Activated naive CD8-positive, alpha-beta T cell treated with anti-CD3 and anti-CD28 coated beads, Interleukin-2, amount 10 ng/mL, durations not matched to agents 7 days and 5 days (primary cell): ENCODE measurements around the gene FBXL3. TPM values are rescaled to one million over a fixed set of nuclear protein-coding genes. Genes with fewer than 3 reads are reported as not detected.
"Not testable (repeated sequence)": the region's sequence is repeated elsewhere in the genome, so short reads cannot be mapped to it uniquely, and the experiment has no call there.

Source experiments
- ATAC-seq: fragments of 150-1000 bp; cut with Tn5 transposase; one replicate; pipeline ENCODE4 v1.10.0; 2021; ENCODE audit warnings: low read depth, moderate library complexity
- POLR2A ChIA-PET: fragments of 350-600 bp; sonication (Branson Sonifier 250); formaldehyde crosslinking; loops from one replicate; lab custom pipeline; 2021; ENCODE audit warnings: antibody characterized with exemption; lab: Charles Lee
- DNase-seq: peaks from one replicate; pipeline ENCODE4 v3.0.0; 2021
- H3K27ac Mint-ChIP-seq: one replicate; pipeline ENCODE4 v1.8.0; 2022; ENCODE audit warnings: mild to moderate bottlenecking, mixed read lengths
- H3K27me3 Mint-ChIP-seq: one replicate; pipeline ENCODE4 v1.8.0; 2022; ENCODE audit warnings: mild to moderate bottlenecking, moderate library complexity, mixed read lengths
- H3K36me3 Mint-ChIP-seq: one replicate; pipeline ENCODE4 v1.8.0; 2021; ENCODE audit warnings: mild to moderate bottlenecking, mixed read lengths
- H3K4me1 Mint-ChIP-seq: one replicate; pipeline ENCODE4 v1.8.0; 2021; ENCODE audit warnings: mixed read lengths
- H3K4me3 Mint-ChIP-seq: one replicate; pipeline ENCODE4 v1.8.0; 2022; ENCODE audit warnings: mild to moderate bottlenecking, moderate library complexity, mixed read lengths
- H3K9me3 Mint-ChIP-seq: one replicate; pipeline ENCODE4 v1.8.0; 2021; ENCODE audit warnings: mixed read lengths
- total RNA-seq, 2 experiments: library from RNA; stranded (reverse); gene quantifications; one replicate each; pipeline ENCODE4 v1.2.3, GENCODE V29; 2021

The FBXL3 gene
- total RNA-seq, 2 experiments from 2014 or later: 46.1 to 47.7 TPM

DNA sequence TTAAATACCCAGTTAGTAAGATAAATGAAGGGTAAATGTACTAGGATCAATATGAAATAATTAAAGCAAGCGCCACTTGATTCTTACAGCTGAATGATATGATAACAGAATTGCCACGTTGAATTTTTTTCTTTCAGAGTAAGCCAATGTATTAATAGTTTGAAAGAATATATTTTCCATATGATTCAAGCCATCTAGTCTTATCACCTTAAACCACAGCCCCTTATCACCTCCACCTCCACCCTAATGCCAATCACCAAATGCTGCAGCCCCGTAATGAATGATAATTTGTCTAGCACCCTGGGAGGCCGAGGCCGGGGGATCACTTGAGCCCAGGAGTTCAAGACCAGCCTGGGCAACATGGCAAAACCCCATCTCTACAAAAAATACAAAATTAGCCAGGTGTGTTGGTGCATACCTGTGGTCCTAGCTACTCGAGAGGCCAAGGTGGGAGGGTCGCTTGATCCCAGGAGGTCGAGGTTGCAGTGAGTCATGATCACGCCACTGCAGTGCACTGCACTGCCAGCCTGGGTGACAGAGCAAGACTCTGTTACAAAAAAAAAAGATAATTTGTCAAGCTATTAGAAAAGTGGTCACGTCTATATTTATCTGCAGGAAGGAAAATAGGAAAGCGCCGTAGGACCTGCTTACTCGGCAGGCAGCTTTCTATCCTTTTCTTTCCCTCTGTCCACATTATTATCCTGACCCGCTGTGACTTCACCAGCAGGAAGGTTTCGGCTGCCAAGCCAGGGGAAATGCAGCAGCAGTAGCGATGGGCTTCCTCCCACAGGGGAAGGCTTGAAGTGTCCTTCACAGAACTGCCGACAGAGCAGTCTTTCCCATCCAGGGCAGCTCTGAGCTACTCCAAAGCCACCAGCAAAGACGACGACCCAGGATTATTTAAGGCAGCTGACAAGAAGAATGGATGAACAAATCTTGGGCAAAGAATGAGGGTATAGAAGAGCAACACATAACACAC, 54.8 kb downstream of the FBXL3 start:
- Mint-ChIP-seq H3K4me1 (peaks cover 4% of the 10 kb centered on the region), H3K27me3 (peaks cover 42% of the 10 kb centered on the region), H3K4me3 (no peak overlapping the region), H3K36me3 (no peaks in the 10 kb centered on the region), H3K9me3 (no peaks in the 10 kb centered on the region), H3K27ac (no peak overlapping the region)
- ATAC-seq (no peak), DNase-seq (no peak)
- POLR2A ChIA-PET: no interaction called here

GRCh38 chr13:76971215-76971614, 55.7 kb downstream of the FBXL3 start:
- H3K36me3 Mint-ChIP-seq: no peaks in the 10 kb centered on the region
- DNase-seq (no peak), ATAC-seq (no peak)
- H3K27me3 Mint-ChIP-seq: peaks cover 35% of the 10 kb centered on the region
- POLR2A ChIA-PET: no interaction called here
- H3K9me3 Mint-ChIP-seq: no peaks in the 10 kb centered on the region
- H3K27ac Mint-ChIP-seq: no peak overlapping the region
- no peaks in the 10 kb centered on the region for H3K4me1 Mint-ChIP-seq
- no peak overlapping the region for H3K4me3 Mint-ChIP-seq

DNA sequence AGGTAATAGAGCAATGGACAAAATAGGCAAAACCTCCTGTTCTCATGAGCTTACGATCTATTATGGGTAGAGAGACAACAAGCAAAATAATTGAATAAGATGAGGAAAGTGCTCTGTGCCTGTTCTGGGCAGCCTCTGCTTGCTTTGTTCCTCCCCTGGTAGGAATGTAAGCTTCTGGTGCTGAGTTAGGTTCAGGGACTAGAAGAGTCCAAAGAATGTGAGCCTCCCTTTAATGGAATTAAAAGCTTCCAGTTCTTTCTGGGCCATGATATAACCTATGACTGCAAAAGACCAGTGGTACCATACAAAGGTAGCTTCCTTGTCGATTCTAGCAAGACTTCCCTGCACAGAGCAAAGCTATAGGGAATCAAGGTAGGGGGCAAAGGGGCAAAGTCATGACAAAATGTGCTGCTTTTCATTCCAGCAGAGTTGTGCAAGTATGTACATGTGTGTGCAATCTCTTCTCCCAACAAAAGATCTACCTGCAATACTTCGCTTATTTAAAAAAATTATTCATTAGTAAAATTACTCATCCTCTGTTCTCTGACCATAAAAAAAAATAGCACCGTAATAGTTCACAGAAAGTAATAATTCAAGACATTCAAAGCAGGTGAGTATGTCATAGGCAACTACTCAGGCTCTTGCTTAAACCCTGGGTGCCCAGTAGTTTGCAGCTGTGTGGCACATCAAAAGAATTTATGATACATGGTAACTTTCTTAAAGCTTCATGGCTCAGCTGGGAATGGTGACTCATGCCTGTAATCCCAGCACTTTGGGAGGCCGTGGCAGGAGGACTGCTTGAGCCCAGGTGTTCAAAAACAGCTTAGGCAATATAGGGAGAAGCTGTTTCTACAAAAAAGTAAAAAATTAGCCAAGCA, 57.2 kb downstream of the FBXL3 start:
- H3K27ac Mint-ChIP-seq: no peak overlapping the region
- DNase-seq (no peak), ATAC-seq (no peak)
- H3K27me3 Mint-ChIP-seq: peaks cover 33% of the 10 kb centered on the region
- H3K9me3 Mint-ChIP-seq: no peaks in the 10 kb centered on the region
- no peak overlapping the region for H3K4me3 Mint-ChIP-seq
- H3K4me1 Mint-ChIP-seq: peaks cover 2% of the 10 kb centered on the region
- POLR2A ChIA-PET: no interaction called here
- no peaks in the 10 kb centered on the region for H3K36me3 Mint-ChIP-seq

DNA sequence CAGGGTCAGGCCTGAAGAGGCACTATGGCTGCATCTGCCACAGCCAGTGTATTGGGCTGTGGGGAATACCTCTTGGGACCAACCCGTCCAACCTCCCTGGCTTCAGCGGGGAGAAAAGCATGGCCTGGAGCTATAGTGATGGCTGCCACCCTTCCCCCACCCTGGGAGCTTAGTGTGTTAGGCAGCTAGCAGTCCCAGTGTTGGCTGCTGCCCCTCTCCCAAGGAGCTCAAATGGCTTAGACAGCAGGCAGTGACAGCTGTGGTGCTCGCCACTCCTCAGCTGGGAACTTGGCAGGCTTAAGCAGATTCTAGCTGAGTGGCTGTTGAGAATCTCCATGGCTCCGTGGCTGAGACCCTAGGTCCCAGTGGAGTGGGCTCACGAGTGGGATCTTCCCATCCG, 58.9 kb downstream of the FBXL3 start:
- Mint-ChIP-seq H3K4me1 (peaks cover 2% of the 10 kb centered on the region), H3K27me3 (peaks cover 22% of the 10 kb centered on the region), H3K36me3 (no peaks in the 10 kb centered on the region), H3K9me3 (peaks cover 1% of the 10 kb centered on the region), H3K27ac (no peak overlapping the region), H3K4me3 (no peak overlapping the region)
- DNase-seq: no peak
- no peak for ATAC-seq
- POLR2A ChIA-PET: no interaction called here

DNA sequence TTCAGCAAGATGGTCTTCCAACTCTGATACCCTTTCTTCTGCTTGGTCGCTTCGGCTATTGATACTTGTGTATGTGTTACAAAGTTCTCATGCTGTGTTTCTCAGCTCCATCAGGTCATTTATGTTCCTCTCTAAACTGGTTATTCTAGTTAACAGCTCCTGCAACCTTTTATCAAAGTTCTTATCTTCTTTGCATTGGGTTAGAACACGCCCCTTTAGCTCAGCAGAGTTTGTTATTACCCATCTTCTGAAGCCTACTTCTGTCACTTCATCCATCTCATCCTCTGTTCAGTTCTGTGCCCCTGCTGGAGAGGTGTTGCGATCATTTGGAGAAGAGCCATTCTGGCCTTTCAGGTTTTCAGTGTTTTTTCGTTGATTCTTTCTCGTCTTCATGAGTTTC, 59.9 kb downstream of the FBXL3 start:
- Mint-ChIP-seq H3K4me3 (no peak overlapping the region), H3K27ac (no peak overlapping the region), H3K27me3 (peaks cover 16% of the 10 kb centered on the region), H3K36me3 (no peaks in the 10 kb centered on the region), H3K4me1 (peaks cover 2% of the 10 kb centered on the region), H3K9me3 (peaks cover 1% of the 10 kb centered on the region)
- ATAC-seq: no peak
- no peak for DNase-seq
- POLR2A ChIA-PET: no interaction called here

- H3K4me1 Mint-ChIP-seq: peaks cover 2% of the 10 kb centered on the region
- H3K36me3 Mint-ChIP-seq: peaks cover 2% of the 10 kb centered on the region
- peaks cover 9% of the 10 kb centered on the region for H3K27me3 Mint-ChIP-seq
- no peak overlapping the region for H3K4me3 Mint-ChIP-seq
- POLR2A ChIA-PET: no interaction called here
- DNase-seq (no peak), ATAC-seq (no peak)
- no peak overlapping the region for H3K27ac Mint-ChIP-seq
- peaks cover 4% of the 10 kb centered on the region for H3K9me3 Mint-ChIP-seq
These were observed 61.1 kb downstream of the FBXL3 start for GRCh38 chr13:76965759-76966421.

DNA sequence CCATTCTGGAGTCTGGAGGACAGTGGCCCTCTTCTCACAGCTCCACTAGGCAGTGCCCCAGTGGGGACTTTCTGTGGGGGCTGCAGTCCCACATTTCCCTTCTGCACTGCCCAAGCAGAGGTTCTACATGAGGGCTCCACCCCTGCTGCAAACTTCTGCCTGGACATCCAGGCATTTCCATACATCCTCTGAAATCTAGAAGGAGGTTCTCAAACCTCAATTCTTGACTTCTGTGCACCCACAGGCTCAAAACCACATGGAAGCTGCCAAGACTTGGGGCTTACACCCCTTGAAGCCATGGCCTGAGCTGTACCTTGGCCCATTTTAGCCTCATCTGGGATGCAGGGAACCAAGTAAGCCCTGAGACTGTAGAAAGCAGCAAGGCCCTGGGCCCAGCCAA, 67.2 kb downstream of the FBXL3 start:
- H3K27me3 Mint-ChIP-seq, H3K27ac Mint-ChIP-seq, ATAC-seq, H3K4me3 Mint-ChIP-seq, H3K4me1 Mint-ChIP-seq, H3K36me3 Mint-ChIP-seq, POLR2A ChIA-PET, DNase-seq: not testable (repeated sequence)
- H3K9me3 Mint-ChIP-seq: peaks cover 18% of the 10 kb centered on the region

- POLR2A ChIA-PET: no interaction called here
- Mint-ChIP-seq H3K4me3 (no peak overlapping the region), H3K27ac (no peak overlapping the region), H3K36me3 (peaks cover 2% of the 10 kb centered on the region), H3K4me1 (no peaks in the 10 kb centered on the region), H3K27me3 (peaks cover 4% of the 10 kb centered on the region), H3K9me3 (peaks cover 18% of the 10 kb centered on the region)
- DNase-seq: no peak
- ATAC-seq: no peak
These were observed 68.0 kb downstream of the FBXL3 start for GRCh38 chr13:76958841-76959432.

- peaks cover 10% of the 10 kb centered on the region for H3K27me3 Mint-ChIP-seq
- no peaks in the 10 kb centered on the region for H3K4me1 Mint-ChIP-seq
- no peak overlapping the region for H3K4me3 Mint-ChIP-seq
- POLR2A ChIA-PET: no interaction called here
- no peak for DNase-seq
- ATAC-seq: no peak
- H3K27ac Mint-ChIP-seq: no peak overlapping the region
- H3K36me3 Mint-ChIP-seq: no peaks in the 10 kb centered on the region
- H3K9me3 Mint-ChIP-seq: peaks cover 12% of the 10 kb centered on the region
These were observed 71.3 kb downstream of the FBXL3 start for GRCh38 chr13:76955661-76956060.

Other genes with a start within 250 kb of the FBXL3 start
- 1 to 10 TPM; 6.1 to 6.5 TPM for gene KCTD12, start 140.8 kb downstream of the FBXL3 start, total RNA-seq
- not detected for gene ACOD1, start 78.6 kb downstream of the FBXL3 start, total RNA-seq
- 10 to 100 TPM; 15.4 to 18.9 TPM for gene CLN5, start 35.1 kb downstream of the FBXL3 start, total RNA-seq